ENCODE measurements around the gene KCNJ8.
"Not testable (repeated sequence)": the region's sequence is repeated elsewhere in the genome, so short reads cannot be mapped to it uniquely, and the experiment has no call there.

Gene KCNJ8

GRCh38 chr12:21774358-21775132 is at the start of gene KCNJ8:
TSS of gene KCNJ8 (minus strand) at chr12:21774706. CDS start at chr12:21773616, 1,090 bp downstream.
- H3K4me3 ChIP-seq (ENCODE audit: low read depth, low read length), result peak within 1 kb of the TSS; percentile 53
- H3K27me3 ChIP-seq (ENCODE audit: control insufficient read depth, insufficient read depth, low read length), result peaks cover 29% of the 10 kb centered on the region
- no peaks in the 10 kb centered on the region for H3K9me3 ChIP-seq (ENCODE audit: control insufficient read depth, insufficient read depth, low read length)
- H3K4me1 ChIP-seq (ENCODE audit: control insufficient read depth, insufficient read depth, low read length), result peaks cover 11% of the 10 kb centered on the region
- H3K36me3 ChIP-seq (ENCODE audit: control insufficient read depth, insufficient read depth, low read length), result no peaks in the 10 kb centered on the region
- no peak within 1 kb of the TSS for H3K9ac ChIP-seq (ENCODE audit: low read depth, low read length)

- H3K27me3 ChIP-seq (ENCODE audit: control insufficient read depth, insufficient read depth, low read length), result no peaks in the 10 kb centered on the region
- H3K4me3 ChIP-seq (ENCODE audit: low read depth, low read length), result no peak overlapping the region
- no peak overlapping the region for H3K9ac ChIP-seq (ENCODE audit: low read depth, low read length)
- no peaks in the 10 kb centered on the region for H3K4me1 ChIP-seq (ENCODE audit: control insufficient read depth, insufficient read depth, low read length)
- no peaks in the 10 kb centered on the region for H3K9me3 ChIP-seq (ENCODE audit: control insufficient read depth, insufficient read depth, low read length)
- H3K36me3 ChIP-seq (ENCODE audit: control insufficient read depth, insufficient read depth, low read length), result no peaks in the 10 kb centered on the region
Measured at GRCh38 chr12:21823581-21823980, 49.1 kb upstream of the KCNJ8 start.

GRCh38 chr12:21819678-21820077 is 45.2 kb upstream of the KCNJ8 start:
- no peaks in the 10 kb centered on the region for H3K9me3 ChIP-seq (ENCODE audit: control insufficient read depth, insufficient read depth, low read length)
- no peaks in the 10 kb centered on the region for H3K36me3 ChIP-seq (ENCODE audit: control insufficient read depth, insufficient read depth, low read length)
- no peaks in the 10 kb centered on the region for H3K4me1 ChIP-seq (ENCODE audit: control insufficient read depth, insufficient read depth, low read length)
- H3K9ac ChIP-seq (ENCODE audit: low read depth, low read length), result no peak overlapping the region
- no peak overlapping the region for H3K4me3 ChIP-seq (ENCODE audit: low read depth, low read length)
- H3K27me3 ChIP-seq (ENCODE audit: control insufficient read depth, insufficient read depth, low read length), result no peaks in the 10 kb centered on the region

- Histone ChIP-seq H3K9me3 (ENCODE audit: control insufficient read depth, insufficient read depth, low read length) (no peaks in the 10 kb centered on the region), H3K4me3 (ENCODE audit: low read depth, low read length) (no peak overlapping the region), H3K4me1 (ENCODE audit: control insufficient read depth, insufficient read depth, low read length) (no peaks in the 10 kb centered on the region), H3K27me3 (ENCODE audit: control insufficient read depth, insufficient read depth, low read length) (no peaks in the 10 kb centered on the region), H3K9ac (ENCODE audit: low read depth, low read length) (no peak overlapping the region), H3K36me3 (ENCODE audit: control insufficient read depth, insufficient read depth, low read length) (no peaks in the 10 kb centered on the region)
Measured at GRCh38 chr12:21819236-21819635, 44.7 kb upstream of the KCNJ8 start.

GRCh38 chr12:21818627-21819026 is 44.1 kb upstream of the KCNJ8 start:
- H3K4me1 ChIP-seq (ENCODE audit: control insufficient read depth, insufficient read depth, low read length), result no peaks in the 10 kb centered on the region
- no peak overlapping the region for H3K9ac ChIP-seq (ENCODE audit: low read depth, low read length)
- H3K36me3 ChIP-seq (ENCODE audit: control insufficient read depth, insufficient read depth, low read length), result no peaks in the 10 kb centered on the region
- no peaks in the 10 kb centered on the region for H3K27me3 ChIP-seq (ENCODE audit: control insufficient read depth, insufficient read depth, low read length)
- no peaks in the 10 kb centered on the region for H3K9me3 ChIP-seq (ENCODE audit: control insufficient read depth, insufficient read depth, low read length)
- H3K4me3 ChIP-seq (ENCODE audit: low read depth, low read length), result no peak overlapping the region

- Histone ChIP-seq H3K36me3 (ENCODE audit: control insufficient read depth, insufficient read depth, low read length) (no peaks in the 10 kb centered on the region), H3K27me3 (ENCODE audit: control insufficient read depth, insufficient read depth, low read length) (no peaks in the 10 kb centered on the region), H3K9me3 (ENCODE audit: control insufficient read depth, insufficient read depth, low read length) (no peaks in the 10 kb centered on the region), H3K9ac (ENCODE audit: low read depth, low read length) (no peak overlapping the region), H3K4me3 (ENCODE audit: low read depth, low read length) (no peak overlapping the region), H3K4me1 (ENCODE audit: control insufficient read depth, insufficient read depth, low read length) (no peaks in the 10 kb centered on the region)
Measured at GRCh38 chr12:21815306-21816062, 41.0 kb upstream of the KCNJ8 start.

GRCh38 chr12:21814814-21815213 is 40.3 kb upstream of the KCNJ8 start:
- H3K9ac ChIP-seq (ENCODE audit: low read depth, low read length), result no peak overlapping the region
- H3K9me3 ChIP-seq (ENCODE audit: control insufficient read depth, insufficient read depth, low read length), result no peaks in the 10 kb centered on the region
- no peak overlapping the region for H3K4me3 ChIP-seq (ENCODE audit: low read depth, low read length)
- no peaks in the 10 kb centered on the region for H3K27me3 ChIP-seq (ENCODE audit: control insufficient read depth, insufficient read depth, low read length)
- H3K36me3 ChIP-seq (ENCODE audit: control insufficient read depth, insufficient read depth, low read length), result no peaks in the 10 kb centered on the region
- no peaks in the 10 kb centered on the region for H3K4me1 ChIP-seq (ENCODE audit: control insufficient read depth, insufficient read depth, low read length)

- no peaks in the 10 kb centered on the region for H3K27me3 ChIP-seq (ENCODE audit: control insufficient read depth, insufficient read depth, low read length)
- no peak overlapping the region for H3K9ac ChIP-seq (ENCODE audit: low read depth, low read length)
- no peaks in the 10 kb centered on the region for H3K9me3 ChIP-seq (ENCODE audit: control insufficient read depth, insufficient read depth, low read length)
- H3K4me1 ChIP-seq (ENCODE audit: control insufficient read depth, insufficient read depth, low read length), result no peaks in the 10 kb centered on the region
- no peak overlapping the region for H3K4me3 ChIP-seq (ENCODE audit: low read depth, low read length)
- no peaks in the 10 kb centered on the region for H3K36me3 ChIP-seq (ENCODE audit: control insufficient read depth, insufficient read depth, low read length)
Measured at GRCh38 chr12:21814327-21814726, 39.8 kb upstream of the KCNJ8 start.

GRCh38 chr12:21813751-21814150 is 39.2 kb upstream of the KCNJ8 start:
- H3K4me3 ChIP-seq (ENCODE audit: low read depth, low read length), result no peak overlapping the region
- no peaks in the 10 kb centered on the region for H3K9me3 ChIP-seq (ENCODE audit: control insufficient read depth, insufficient read depth, low read length)
- no peaks in the 10 kb centered on the region for H3K36me3 ChIP-seq (ENCODE audit: control insufficient read depth, insufficient read depth, low read length)
- no peaks in the 10 kb centered on the region for H3K27me3 ChIP-seq (ENCODE audit: control insufficient read depth, insufficient read depth, low read length)
- H3K9ac ChIP-seq (ENCODE audit: low read depth, low read length), result no peak overlapping the region
- H3K4me1 ChIP-seq (ENCODE audit: control insufficient read depth, insufficient read depth, low read length), result no peaks in the 10 kb centered on the region

GRCh38 chr12:21813125-21813524 is 38.6 kb upstream of the KCNJ8 start:
- H3K9me3 ChIP-seq (ENCODE audit: control insufficient read depth, insufficient read depth, low read length), result no peaks in the 10 kb centered on the region
- no peaks in the 10 kb centered on the region for H3K36me3 ChIP-seq (ENCODE audit: control insufficient read depth, insufficient read depth, low read length)
- no peak overlapping the region for H3K4me3 ChIP-seq (ENCODE audit: low read depth, low read length)
- H3K9ac ChIP-seq (ENCODE audit: low read depth, low read length), result no peak overlapping the region
- H3K4me1 ChIP-seq (ENCODE audit: control insufficient read depth, insufficient read depth, low read length), result no peaks in the 10 kb centered on the region
- H3K27me3 ChIP-seq (ENCODE audit: control insufficient read depth, insufficient read depth, low read length), result no peaks in the 10 kb centered on the region

- H3K4me3 ChIP-seq (ENCODE audit: low read depth, low read length); H3K36me3 ChIP-seq (ENCODE audit: control insufficient read depth, insufficient read depth, low read length); H3K27me3 ChIP-seq (ENCODE audit: control insufficient read depth, insufficient read depth, low read length); H3K9me3 ChIP-seq (ENCODE audit: control insufficient read depth, insufficient read depth, low read length); H3K9ac ChIP-seq (ENCODE audit: low read depth, low read length); H3K4me1 ChIP-seq (ENCODE audit: control insufficient read depth, insufficient read depth, low read length): not testable (repeated sequence)
Measured at GRCh38 chr12:21812340-21812739, 37.8 kb upstream of the KCNJ8 start.

GRCh38 chr12:21809100-21809499 is 34.6 kb upstream of the KCNJ8 start:
- H3K9ac ChIP-seq (ENCODE audit: low read depth, low read length), result no peak overlapping the region
- no peaks in the 10 kb centered on the region for H3K4me1 ChIP-seq (ENCODE audit: control insufficient read depth, insufficient read depth, low read length)
- H3K9me3 ChIP-seq (ENCODE audit: control insufficient read depth, insufficient read depth, low read length), result no peaks in the 10 kb centered on the region
- H3K27me3 ChIP-seq (ENCODE audit: control insufficient read depth, insufficient read depth, low read length), result no peaks in the 10 kb centered on the region
- H3K36me3 ChIP-seq (ENCODE audit: control insufficient read depth, insufficient read depth, low read length), result no peaks in the 10 kb centered on the region
- no peak overlapping the region for H3K4me3 ChIP-seq (ENCODE audit: low read depth, low read length)

Data from iPS-15b (cell line).